ENCODE measurements around the gene ZNF804B. TPM values are rescaled to one million over a fixed set of nuclear protein-coding genes. Genes with fewer than 3 reads are reported as not detected.

The ZNF804B gene
- total RNA-seq = not detected in 2 replicates

DNA sequence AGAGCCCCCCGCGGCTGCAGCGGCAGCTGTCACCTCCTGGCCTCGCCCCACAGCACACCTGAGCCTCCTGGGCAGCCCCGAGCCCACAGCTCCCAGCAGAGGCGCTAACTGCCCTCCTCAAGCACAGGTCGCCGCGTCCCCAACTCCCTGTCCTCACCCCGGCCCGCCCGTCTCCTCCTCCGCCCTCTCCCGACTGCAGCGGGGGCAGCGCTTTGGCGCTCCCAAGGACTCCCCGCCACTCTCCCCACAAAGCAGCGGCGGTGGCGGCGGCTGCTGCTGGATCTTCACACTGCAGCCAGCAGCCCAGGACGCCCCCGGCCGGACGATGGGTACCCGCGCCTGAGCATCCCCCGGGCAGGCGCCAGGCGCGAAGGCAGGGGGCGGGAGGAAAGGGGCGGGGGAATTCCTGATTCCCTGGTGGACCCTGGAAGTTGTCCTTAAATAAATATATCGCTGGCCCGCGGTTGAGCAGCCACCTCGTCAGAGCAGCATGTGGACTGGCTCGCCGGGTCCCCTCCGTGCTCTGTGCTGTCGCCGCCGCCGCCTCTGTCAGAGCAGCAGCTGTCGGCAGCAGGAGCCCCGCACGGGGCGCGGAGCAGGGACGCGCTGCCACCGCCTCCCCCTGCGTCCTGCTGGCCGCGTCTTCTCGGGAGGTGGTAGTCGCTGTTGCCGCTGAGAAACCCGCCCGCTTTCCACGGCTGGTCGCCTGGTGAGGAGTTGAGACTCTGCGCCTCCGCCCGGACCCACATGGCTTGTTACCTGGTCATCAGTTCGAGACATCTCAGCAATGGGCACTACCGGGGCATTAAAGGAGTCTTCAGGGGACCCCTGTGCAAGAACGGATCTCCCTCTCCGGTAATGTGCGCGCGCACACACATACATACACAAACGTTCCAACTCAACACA lies at the start of gene ZNF804B:
Gene ZNF804B (plus strand): TSS at position 471 of the 906 bp plus-strand sequence. CDS start 277 bp downstream, at position 748.
- intact Hi-C loops (cut with micrococcal nuclease) = no loop called here

DNA sequence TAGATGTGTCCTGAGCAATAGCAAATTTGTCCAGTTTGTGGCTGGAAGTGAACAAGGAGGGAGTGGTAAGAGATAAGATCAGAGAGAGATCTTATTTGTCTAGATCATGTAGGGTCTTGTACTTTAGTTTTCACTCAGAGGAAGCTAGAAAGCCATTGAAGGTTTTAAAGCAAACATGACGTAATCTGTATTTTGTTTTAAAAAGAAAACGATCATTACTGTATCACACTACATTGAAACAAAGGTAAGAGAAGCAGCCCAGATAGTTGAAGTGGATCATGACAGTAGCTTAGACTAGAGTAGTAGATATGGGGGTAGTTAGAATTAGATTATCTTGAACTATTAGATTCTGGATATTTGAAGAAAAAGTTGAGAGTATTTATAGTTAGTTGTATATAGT lies 23.6 kb upstream of the ZNF804B start:
- intact Hi-C loops (cut with micrococcal nuclease) = no loop called here

DNA sequence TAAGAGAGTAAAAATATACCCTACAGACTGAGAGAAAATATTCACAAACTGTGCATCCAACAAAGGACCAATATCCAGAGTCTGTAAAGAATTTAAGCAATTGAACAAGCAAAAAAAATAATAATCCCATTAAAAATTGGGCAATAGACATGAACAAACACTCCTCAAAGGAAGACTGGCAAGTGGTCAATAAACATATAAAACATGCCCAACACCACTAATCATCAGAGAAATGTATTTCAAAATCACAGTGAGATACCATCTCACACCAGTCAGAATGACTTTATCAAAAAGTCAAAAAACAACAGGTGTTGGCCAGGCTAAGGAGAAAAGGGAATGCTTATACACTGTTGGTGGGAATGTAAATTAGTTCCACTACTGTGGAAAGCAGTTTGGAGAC lies 21.9 kb upstream of the ZNF804B start:
- intact Hi-C loops (cut with micrococcal nuclease) = no loop called here

DNA sequence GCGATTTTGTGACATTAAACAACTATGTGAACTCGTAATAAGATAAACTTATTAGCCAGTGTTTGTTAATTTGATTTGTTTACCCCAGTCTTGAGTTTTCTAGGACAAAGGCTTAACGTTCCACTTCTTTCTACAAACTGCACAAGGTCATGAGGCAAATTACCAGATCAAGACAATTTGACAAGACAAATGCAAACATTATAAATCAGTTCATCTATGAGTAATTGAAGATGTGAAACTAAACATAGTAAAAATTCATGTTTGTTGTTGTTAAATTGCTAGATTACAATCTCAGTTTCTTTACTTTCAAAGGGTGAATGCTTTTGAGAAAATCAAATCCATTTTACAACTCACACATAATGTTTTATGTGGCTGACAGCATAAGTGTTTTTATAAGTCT lies 13.4 kb upstream of the ZNF804B start:
- intact Hi-C loops (cut with micrococcal nuclease) = no loop called here

DNA sequence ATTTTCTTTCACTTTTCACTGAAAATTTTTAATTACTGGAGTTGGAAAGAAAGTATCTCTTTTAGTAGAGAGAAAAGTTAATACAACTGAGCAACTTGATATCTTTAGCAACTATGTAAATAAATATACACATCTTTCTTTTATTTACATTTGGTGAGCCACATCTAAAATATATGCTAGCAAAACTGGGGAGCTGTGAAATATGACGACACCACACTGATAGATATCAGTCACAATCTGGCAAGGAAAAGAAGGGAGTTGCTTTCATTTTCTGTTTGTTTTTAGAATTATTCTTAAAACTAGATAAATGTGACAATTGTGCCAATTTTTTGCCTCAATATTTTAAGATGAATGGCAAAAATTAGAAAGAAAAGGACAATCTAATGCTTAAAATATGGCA lies 2.7 kb upstream of the ZNF804B start:
- intact Hi-C loops (cut with micrococcal nuclease) = no loop called here

DNA sequence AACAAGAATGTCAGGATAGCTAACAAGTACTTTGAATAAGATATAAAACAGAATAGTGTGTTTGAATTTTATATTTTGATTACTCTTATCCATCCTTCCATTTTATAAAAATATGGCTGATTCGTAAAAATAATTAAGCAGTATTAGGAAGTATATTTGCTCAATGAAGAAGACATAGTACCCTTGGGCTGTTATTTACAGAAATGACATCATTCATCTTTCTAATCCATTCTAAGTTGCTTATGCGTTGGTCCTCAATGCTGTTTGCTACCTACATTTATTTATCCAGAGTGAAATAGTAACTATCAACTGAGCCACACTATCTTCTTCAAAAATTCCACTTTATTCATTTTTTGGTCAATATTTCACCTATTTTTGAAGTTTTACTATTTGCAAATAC lies 2.1 kb upstream of the ZNF804B start:
- intact Hi-C loops (cut with micrococcal nuclease) = no loop called here

DNA sequence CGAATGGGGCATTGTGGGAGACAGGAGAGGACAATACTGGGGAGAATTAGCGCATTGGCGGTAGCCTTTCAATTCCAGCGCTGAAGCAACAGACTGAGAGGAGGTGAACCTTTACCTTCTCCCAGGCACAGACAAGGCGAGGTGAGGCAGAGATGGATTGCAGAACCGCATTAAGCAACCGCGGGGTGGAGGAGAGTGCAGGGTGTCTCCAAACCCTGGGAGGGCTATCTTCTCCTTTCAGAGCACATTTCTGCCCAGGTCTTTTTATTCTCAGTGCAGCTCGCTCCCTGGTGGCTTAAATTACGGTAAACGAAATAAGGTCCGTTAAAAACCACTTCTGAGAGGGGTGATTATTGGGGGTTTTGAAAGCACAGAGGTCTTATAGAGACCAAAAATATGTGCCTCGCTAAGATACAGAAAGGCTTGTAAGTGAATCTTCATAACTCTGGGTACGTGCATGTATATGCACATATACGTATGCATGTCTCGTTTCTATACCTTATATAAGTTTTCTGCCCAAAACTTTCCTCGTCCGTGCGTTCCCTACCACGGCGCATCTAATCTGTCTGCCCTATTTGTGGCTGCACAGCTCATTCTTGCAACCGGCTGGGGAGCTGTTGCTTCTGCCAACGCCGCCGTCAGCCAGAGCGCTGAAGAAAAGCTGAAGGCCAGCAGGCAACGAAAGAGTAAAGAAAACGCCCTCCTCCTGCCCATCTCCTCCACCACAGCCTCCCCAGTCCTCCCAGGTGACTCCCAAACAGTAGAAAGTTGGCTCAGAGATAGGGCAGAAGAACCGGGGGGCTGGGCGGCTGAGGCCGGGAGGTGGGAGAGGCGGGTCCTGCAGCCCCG lies 895 bp upstream of the ZNF804B start:
- intact Hi-C loops (cut with micrococcal nuclease) = no loop called here

DNA sequence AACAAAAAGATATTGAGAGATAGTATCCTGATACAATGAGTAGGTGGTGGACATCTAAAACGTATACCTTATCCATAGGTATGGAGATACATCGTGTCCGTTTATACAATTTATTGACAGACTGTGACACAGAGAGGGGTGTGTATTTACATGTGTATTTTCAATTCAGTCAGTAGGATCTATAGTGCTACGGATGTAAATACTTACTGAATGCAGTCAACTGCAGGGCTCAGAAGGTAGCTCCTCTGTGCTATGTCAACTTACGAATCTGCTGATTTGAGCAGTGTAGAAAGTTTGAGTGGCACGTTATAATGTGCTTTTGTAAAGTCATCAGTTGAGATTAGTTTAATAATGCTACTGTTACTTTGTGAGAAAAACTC lies 626 bp downstream of the ZNF804B start:
- intact Hi-C loops (cut with micrococcal nuclease) = no loop called here

DNA sequence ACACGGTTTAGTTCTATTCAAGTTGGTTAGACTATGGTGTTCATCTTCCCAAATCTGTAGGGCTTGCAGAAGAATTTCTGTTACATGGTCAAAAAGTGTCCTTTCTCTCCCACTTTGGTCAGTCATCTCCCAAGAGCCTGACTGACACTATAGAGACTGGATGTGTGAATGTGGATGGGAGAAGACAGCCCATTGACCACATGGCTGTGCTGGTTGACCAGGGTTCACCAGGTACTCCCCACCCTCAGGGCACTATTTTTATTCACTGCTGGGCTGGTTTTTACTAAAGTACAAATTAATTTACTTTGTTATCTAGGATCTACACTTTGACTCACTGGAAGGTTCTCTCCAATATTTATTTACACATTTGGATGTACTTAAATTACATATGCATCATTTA lies 2.3 kb downstream of the ZNF804B start:
- intact Hi-C loops (cut with micrococcal nuclease) = no loop called here

DNA sequence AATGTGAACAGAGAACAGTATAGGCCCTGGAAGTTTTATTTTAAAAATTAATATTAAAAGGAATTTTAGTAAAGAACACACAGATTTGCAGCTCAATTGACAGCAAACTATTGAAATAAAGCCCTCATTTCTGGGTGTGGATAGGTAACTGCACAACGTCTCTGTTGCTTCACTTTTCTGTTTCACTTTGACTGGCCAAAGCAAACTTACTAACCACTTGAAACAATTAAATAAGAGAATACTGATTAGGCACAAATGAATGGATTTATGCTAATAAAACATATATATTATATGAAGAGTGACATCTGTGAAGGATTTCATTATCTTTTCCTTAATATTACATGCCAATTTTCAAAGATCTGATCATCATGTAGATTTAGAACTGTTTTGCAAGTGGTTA lies 11.9 kb downstream of the ZNF804B start:
- intact Hi-C loops (cut with micrococcal nuclease) = no loop called here

DNA sequence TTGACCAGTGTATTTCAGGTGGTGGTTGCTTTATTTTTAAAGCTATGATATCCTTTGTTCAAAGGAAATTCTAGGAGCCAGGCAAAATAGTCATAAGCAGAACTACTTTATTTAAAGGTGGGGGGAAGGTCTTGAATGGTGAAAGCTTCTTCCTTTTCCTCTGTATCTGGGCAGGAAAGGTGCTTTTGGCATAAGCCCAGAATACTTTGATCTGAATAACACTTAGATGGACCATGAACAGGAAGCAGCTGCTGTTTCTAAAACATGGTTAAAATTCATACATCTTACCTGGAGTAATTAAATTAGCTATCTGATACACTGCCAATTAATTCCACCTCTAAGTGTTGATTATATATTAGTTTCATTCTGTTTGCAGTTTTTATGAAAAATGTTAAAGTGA lies 13.3 kb downstream of the ZNF804B start:
- intact Hi-C loops (cut with micrococcal nuclease) = no loop called here

DNA sequence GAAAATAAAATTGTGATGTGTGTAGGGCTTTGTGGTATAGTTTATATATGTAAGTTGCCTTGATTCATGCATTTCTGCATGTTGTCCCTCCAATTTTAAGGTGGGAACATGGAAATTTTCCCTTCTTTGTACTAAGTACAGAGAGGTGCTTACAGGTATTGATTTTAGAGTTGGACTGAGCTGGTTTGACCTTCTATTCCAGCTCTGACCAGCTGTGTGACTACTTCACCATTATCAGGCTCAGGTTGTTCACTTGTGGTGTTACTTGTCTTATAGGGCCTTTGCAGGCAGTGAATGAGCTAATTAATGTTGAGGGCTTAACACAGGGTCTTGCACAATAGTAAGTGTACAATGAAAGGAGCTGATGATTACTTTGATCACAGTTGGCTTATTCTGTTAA lies 16.3 kb downstream of the ZNF804B start:
- intact Hi-C loops (cut with micrococcal nuclease) = no loop called here

DNA sequence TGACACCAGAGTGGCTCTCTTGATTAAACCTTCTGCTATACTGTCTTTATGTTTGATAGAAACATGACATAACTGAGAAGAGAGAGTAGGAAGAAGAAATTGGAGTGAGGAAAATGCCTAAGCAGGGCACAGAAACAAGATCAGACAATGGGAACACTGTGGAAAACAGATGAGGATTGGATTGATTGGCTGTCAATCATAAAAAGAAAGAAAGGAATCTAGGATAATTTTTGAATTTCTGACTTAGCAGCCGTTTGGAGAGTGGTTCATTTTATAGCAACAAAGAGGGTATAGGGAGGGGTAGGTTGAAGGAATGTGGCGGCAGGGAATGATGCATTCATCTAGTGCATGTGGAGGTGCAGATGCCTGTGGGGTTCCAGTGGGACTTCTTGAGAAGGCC lies 28.3 kb downstream of the ZNF804B start:
- intact Hi-C loops (cut with micrococcal nuclease) = loop anchor here (5.0 to 10.0 kb wide), 2 partner anchors 1327 to 1640 kb away; no protein-coding TSS in a partner anchor

DNA sequence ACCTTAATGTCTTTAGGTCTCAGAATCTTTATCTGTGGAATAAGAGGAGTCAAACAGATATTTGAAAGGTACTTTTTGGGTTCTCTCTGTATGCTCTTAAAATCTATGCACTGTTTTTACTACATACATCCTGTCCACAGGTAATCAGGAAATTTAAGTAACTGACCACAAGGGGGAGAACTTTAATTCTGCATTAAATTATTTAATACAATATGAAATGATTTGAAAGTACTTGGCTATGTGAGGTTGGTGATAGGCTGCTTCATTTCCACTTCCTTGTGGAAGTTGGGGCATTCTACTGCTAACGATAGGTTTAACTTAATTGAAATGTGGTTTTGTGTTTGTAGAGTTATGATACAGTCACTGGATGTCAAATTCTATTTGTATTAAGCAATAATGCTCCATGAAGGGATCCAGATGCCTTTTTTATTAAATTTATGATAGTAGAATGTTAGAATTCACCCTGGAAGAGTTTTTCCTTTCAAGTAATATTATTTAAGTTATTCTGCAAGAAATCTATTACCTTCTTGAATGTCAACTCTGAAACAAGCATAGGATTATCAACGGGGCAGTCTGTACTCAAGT lies 30.1 kb downstream of the ZNF804B start:
- intact Hi-C loops (cut with micrococcal nuclease) = loop anchor here (1.0 to 10.0 kb wide), 3 partner anchors 834 to 1638 kb away; no protein-coding TSS in a partner anchor

DNA sequence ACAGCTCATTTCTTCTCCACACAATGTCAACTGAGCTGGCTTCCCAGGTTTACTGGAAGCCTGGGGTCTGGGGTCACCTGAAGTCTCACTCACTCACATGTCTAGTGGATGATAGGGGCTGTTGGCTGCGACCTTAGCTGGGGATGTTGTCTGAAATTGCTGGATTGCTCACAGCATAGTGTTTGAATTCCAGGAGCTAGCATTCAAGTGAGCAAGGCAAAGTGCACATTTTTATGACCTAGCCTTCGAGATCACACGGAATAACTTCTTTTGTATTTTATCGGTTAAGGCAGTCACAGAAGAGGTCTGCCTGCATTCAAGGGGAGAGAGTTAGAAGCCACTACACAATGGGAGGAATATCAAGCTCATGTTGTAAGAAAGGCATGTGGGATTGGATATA lies 32.4 kb downstream of the ZNF804B start:
- intact Hi-C loops (cut with micrococcal nuclease) = no loop called here

DNA sequence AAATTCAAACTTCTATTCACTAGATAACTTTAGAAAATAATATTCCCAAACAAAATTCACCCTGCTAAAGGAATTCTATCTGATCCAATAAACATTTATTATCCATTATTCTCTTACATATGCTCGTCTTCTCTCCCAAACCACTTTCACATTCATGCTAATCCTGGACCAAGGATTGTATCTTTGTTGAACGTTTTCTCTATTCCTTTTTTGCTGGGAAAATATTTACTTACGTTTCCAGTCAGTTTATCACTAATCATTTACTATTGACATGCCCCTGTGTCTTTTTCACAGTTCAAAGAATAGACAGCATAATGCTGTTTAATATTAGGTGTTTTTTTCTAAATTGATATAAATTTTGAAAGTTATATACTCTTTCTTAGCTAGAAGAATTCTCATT lies 32.9 kb downstream of the ZNF804B start:
- intact Hi-C loops (cut with micrococcal nuclease) = no loop called here

DNA sequence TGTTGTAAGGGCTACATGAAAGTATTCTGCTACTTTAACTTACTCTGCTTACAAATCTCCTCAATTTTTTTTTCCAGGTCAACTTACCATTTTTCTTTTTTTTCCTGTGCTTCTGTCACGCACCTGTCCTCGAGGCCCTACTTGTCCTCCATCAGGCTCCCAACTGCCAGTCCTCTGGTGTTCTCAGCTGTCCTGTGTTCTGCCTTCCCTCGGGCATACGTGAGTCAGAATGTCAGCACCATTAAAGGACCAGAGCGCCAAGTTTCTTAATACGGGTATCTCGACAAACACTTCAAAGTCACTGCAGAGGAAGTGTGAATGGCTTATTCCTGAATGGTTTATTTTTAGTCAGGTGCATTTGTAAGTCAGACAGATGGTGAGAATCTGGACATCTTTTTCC lies 36.1 kb downstream of the ZNF804B start, which contains the start of gene TEX47:
Gene TEX47 (minus strand): TSS at position 185 of the 400 bp plus-strand sequence. CDS start 795 bp downstream, outside the sequence.
- intact Hi-C loops (cut with micrococcal nuclease) = no loop called here

DNA sequence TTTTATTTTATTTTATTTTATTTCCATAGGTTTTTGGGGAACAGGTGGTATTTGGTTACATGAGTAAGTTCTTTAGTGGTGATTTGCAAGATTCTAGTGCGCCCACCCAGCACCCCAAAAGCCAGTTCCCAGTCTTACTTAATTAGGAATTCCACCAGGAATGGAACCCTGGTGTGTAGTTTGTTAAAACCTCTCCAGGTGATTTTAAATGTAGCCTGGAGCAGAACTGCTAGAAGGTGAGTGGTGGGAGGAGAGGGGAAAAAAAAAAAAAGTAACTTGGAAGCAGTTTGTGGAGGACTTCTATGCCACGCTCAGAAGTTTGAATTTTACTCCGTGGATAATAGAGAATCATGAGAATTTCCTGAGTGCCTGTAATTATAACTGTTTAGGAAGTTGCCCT lies 41.5 kb downstream of the ZNF804B start:
- intact Hi-C loops (cut with micrococcal nuclease) = no loop called here

DNA sequence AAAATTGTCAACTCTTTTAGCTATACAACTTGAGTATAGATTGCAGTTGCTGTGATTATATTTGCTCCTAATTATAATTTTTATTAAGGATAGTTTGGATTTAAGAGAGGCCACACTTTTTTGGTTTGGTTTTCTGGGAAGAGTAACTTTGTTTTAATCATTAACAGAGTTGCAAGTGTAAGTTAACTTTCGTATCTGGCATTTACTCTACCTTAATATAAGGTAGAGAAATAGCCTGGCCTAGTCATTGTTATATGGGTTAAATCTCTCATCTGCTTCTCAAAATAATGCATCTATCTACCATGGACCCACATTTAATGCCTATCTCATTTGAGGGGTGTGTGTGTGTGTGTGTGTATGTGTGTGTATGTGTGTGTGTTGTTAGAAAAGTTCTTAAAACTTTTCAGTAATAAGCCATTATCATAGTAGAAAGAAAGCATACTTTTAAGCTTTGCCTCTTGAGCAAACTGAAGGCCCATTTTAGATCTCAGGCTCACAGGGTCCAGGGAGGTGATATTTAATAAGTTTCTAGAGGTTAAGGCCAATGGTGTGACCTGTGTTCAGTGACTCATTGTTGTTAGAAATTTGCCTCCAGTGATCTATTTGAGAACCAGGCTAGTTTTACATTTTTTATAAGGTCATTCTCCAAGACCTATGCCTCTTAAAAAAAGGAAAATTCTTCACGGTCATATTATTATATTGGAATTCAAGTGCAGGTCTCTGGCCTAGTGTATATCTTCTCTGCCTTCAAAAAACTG lies 47.0 kb downstream of the ZNF804B start:
- intact Hi-C loops (cut with micrococcal nuclease) = no loop called here

DNA sequence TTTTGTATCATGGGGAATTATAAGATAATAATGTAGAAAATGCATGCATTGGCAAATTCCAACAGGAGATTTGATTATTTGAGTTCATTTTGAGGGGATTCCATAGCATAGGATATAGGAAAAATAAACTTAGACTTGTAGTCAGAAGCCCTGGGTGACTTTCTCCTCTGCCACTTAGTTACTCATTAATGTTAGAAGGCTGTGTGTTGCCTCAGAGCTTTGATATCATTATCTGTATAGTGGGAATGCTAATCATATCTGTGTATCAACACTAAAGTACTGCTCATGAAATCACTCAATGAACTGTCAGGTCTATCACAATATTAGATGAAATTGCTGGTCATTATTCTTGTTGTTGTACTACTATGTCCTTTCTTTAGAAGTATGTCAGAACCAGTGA lies 59.1 kb downstream of the ZNF804B start:
- intact Hi-C loops (cut with micrococcal nuclease) = no loop called here

DNA sequence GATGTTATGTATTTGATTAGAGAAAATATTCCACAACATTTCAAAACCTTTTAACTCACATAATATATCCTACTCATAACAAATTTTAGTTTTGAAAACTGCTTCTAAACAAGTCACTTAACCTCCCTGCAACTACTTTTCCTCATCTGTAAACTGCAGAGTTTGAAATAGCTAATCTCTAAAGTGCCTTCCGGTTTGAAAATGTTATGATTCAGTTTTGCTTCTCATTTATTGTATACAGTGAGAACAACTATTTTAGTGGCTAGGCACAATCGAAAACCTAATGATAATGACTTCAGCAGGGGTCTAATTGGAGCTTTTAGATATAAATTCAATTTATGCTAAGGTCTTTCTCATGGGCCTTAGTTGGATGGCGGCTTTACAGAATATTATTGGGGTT lies 66.7 kb downstream of the ZNF804B start:
- intact Hi-C loops (cut with micrococcal nuclease) = no loop called here
